ENCODE results near the gene PRDM5.

GRCh38 chr4:120855307-120856001, 67.1 kb downstream of the PRDM5 start:
- no peak for TF ChIP-seq CTCF (IDR thresholded peaks at IDR 0.05)
- TF ChIP-seq POLR2A (IDR thresholded peaks at IDR 0.05): no peak

Data from testis (tissue), 2 donors.